HG03060 (cell line): Measurements from ENCODE around the gene PTPRK.

Source experiments
- ATAC-seq: cut with Tn5 transposase; IDR thresholded peaks from one replicate; pipeline ENCODE4 v1.9.1; 2021; ENCODE audit warnings: low read depth, moderate number of reproducible peaks; ENCODE audit not compliant: unreplicated experiment

PTPRK gene

GRCh38 chr6:128209771-128210170 lies 310.6 kb downstream of the PTPRK start:
- no peak for ATAC-seq

- ATAC-seq, result no peak
These were observed 311.4 kb downstream of the PTPRK start for GRCh38 chr6:128208851-128209580.

GRCh38 chr6:128208078-128208477 lies 312.3 kb downstream of the PTPRK start:
- no peak for ATAC-seq

- ATAC-seq, result no peak
These were observed 313.6 kb downstream of the PTPRK start for GRCh38 chr6:128206610-128207426.

- ATAC-seq, result no peak
These were observed 315.8 kb downstream of the PTPRK start for GRCh38 chr6:128204616-128205015.

GRCh38 chr6:128202169-128202765 lies 318.1 kb downstream of the PTPRK start:
- no peak for ATAC-seq

- no peak for ATAC-seq
These were observed 319.6 kb downstream of the PTPRK start for GRCh38 chr6:128200789-128201188.

- ATAC-seq, result no peak
These were observed 320.9 kb downstream of the PTPRK start for GRCh38 chr6:128199461-128199860.

- no peak for ATAC-seq
These were observed 327.4 kb downstream of the PTPRK start for GRCh38 chr6:128192972-128193371.

- no peak for ATAC-seq
These were observed 331.7 kb downstream of the PTPRK start for GRCh38 chr6:128188678-128189077.

GRCh38 chr6:128186729-128187128 lies 333.7 kb downstream of the PTPRK start:
- no peak for ATAC-seq

- no peak for ATAC-seq
These were observed 340.4 kb downstream of the PTPRK start for GRCh38 chr6:128179876-128180438.

- ATAC-seq, result no peak
These were observed 345.7 kb downstream of the PTPRK start for GRCh38 chr6:128174724-128175123.

- no peak for ATAC-seq
These were observed 347.4 kb downstream of the PTPRK start for GRCh38 chr6:128172752-128173682.

GRCh38 chr6:128172081-128172480 lies 348.3 kb downstream of the PTPRK start:
- no peak for ATAC-seq

- no peak for ATAC-seq
These were observed 349.2 kb downstream of the PTPRK start for GRCh38 chr6:128171182-128171581.

- no peak for ATAC-seq
These were observed 352.2 kb downstream of the PTPRK start for GRCh38 chr6:128168244-128168643.

- no peak for ATAC-seq
These were observed 352.8 kb downstream of the PTPRK start for GRCh38 chr6:128167552-128167951.

- no peak for ATAC-seq
These were observed 356.1 kb downstream of the PTPRK start for GRCh38 chr6:128164254-128164653.

GRCh38 chr6:128162423-128162822 lies 358.0 kb downstream of the PTPRK start:
- ATAC-seq, result no peak
